HG03432 (cell line): ENCODE data around the gene NBPF10.
"Not testable (repeated sequence)": the region's sequence is repeated elsewhere in the genome, so short reads cannot be mapped to it uniquely, and the experiment has no call there.

Source experiments
- ATAC-seq: cut with Tn5 transposase; IDR thresholded peaks from one replicate; pipeline ENCODE4 v1.9.1; 2021; ENCODE audit warnings: mild to moderate bottlenecking, moderate library complexity; ENCODE audit not compliant: unreplicated experiment

NBPF10 gene

DNA sequence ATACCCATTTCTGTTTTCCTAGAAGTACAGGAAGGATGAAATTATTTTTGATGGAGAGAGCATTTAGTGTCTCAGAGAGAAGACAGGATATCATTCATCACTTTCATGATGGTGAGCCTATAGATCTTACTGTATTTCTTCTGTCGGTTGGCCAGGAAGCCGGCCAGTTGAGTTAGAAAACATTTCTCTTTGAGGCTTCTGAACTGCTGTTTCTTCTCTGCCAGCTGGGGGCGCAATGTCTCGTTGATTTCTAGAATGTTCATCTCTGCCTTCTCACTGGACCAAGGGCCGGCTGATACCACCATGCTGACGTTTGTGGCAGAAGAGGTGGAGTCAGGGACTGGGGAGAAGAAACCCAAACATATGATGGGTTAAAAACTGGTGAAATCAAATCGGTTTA, at the start of gene NBPF10:
NBPF10 (minus strand) TSS at position 340 of the 400 bp plus-strand sequence; CDS start at position 305, 35 bp downstream.
- ATAC-seq: not testable (repeated sequence)

DNA sequence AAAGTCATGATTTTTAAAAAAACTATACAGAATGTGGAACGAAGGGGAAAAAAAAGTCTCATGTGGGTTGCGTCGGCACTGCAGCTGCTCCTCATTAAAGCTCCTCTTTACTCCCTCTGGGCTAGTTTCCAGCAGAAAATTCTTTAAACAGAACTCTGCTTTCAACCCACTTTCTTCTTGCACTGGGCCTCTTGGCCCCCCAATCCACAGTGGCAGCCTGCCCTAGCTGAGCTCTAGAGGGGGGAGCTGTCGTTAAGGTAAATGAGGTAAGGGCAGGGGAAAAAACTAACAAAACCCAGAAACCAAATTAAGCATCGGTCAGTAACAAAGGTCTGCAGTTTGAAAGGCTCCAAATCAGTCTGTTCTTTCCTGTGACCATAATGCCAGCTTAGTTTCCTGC, 29.9 kb upstream of the NBPF10 start:
- ATAC-seq: not testable (repeated sequence)

DNA sequence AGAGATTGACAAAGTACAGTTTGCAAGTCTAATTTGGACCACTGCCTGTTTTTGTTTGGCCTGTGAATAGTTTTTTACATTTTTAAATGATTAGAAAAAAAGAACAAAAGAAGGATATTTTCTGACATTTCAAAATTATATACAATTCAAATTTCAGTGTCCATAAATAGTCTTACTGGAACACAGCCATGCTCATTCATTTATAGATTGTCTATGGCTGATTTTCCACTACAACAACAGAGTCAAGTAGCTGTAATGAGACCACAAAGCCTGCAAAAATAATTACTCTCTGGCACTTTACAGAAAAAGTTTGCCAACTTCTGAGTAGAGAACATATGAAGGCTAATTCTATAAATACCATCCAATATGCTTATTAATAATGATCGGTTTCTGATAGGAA, 23.1 kb upstream of the NBPF10 start:
- not testable (repeated sequence) for ATAC-seq

DNA sequence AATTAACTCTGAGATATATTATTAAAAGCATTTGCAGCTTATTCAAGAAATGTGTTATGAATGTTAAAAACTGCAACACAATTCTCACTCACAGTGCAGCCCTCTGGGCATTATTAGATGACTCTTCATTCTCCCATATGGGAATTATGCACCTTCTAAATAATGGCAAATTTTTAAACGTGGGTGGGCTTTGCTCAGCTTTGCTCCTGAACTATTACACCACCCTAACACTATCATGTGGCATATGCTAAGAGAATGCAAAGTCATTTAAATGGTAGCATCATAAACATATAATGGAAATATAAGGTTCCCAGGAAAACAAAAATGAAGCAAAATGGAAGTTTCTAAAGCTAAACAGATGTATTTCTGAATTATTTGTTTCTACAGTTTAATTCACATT, 22.7 kb upstream of the NBPF10 start:
- ATAC-seq: not testable (repeated sequence)
